ENCODE measurements around the gene KCNAB1. TPM values are rescaled to one million over a fixed set of nuclear protein-coding genes. Genes with fewer than 3 reads are reported as not detected.

The KCNAB1 gene
- total RNA-seq, 1 donor from 2014 or later, result 2.0 TPM

DNA sequence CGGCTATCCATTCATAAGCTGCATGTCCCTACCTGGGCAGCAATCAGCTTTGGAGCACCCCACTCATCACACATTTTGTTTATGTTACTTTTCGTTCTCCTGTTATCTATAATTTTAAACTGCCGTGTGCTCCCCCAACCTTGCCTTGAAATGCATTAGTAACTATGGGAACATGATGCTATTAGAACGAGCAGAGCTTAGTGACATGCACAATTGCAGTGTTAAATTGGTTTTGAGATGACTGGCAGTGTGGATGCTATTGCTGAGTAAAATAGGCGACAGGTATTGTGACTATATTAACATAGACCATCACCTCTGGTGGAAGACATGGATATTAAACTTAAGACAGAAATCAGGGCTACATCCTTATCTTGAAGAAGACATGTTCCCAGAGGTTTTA, 191.6 kb downstream of the KCNAB1 start:
- no peak for DNase-seq (ENCODE audit: low read depth in 2 of 2)

DNA sequence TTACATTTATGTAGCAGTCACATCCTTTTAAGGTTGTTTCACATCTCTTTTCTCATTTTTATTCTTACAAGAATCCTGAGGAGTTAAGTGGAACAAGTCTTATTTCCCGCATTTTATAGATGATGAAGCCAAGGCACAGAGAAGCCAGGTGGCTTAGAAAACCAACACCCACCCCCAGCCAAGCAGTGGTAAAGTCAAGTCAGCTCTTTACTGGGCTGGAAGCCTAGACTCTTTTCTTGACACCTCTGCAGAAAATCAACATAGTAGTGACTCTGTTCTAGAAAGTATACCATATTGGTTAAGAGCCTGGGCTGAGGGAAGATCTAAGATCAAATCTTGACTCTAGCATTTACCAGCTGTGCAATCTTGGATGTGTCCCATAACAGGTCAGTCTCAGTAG, 195.7 kb downstream of the KCNAB1 start:
- DNase-seq (ENCODE audit: low read depth in 2 of 2), result no peak

DNA sequence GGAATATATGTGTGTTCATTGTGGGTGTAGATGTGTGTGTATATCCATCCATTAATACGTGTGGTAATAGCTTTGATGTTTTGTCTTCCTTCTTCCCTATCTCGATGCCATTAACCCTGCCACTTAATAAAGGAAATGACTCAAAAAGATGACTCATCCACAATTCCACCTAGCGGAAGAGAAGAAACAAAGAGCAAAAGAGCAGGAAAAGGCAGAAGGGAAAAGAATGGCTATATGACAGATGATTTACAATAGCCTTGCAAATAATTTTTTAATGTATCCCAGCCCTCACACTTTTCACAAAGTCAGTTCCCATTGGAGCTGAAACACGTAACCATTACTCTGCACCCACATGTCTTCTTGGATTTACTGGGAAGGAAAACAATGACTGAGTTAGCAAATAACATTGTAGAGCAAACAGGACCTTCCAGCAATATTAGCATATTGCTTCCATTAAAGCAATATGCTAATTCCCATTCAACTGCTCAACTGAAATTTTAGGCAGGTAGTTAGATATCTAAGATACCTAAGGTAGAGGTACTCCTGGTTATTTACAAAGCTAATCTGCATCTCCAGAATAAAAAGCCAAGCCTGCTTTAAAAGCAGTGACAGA, 197.2 kb downstream of the KCNAB1 start:
- peak; percentile 88 to 95 for DNase-seq (ENCODE audit: low read depth in 2 of 2)

GRCh38 chr3:156321945-156322344, 201.6 kb downstream of the KCNAB1 start:
- DNase-seq (ENCODE audit: low read depth in 2 of 2), result no peak

DNA sequence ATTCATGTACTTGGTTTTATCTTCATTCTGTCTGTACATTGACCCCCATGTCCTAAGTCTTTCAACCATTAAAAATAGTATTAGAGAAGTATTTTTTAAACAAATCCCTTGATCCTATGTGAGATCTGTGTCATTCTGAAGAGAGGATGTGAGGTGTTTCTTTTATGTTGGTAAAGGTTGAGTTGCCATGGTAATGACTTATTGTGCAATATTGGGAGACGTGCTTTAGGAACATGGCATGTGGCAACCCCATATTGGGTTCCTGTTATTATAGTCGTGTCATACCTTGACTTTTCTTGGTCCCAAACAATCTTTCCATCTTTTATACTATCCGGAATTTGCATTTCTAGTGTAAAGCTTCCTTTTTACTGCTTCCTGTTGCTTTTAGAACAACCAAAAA, 203.1 kb downstream of the KCNAB1 start:
- DNase-seq (ENCODE audit: low read depth in 2 of 2), result peak; percentile 62 to 85

GRCh38 chr3:156330415-156330814, 210.0 kb downstream of the KCNAB1 start:
- no peak for DNase-seq (ENCODE audit: low read depth in 2 of 2)

GRCh38 chr3:156332304-156332703, 211.9 kb downstream of the KCNAB1 start:
- no peak for DNase-seq (ENCODE audit: low read depth in 2 of 2)

DNA sequence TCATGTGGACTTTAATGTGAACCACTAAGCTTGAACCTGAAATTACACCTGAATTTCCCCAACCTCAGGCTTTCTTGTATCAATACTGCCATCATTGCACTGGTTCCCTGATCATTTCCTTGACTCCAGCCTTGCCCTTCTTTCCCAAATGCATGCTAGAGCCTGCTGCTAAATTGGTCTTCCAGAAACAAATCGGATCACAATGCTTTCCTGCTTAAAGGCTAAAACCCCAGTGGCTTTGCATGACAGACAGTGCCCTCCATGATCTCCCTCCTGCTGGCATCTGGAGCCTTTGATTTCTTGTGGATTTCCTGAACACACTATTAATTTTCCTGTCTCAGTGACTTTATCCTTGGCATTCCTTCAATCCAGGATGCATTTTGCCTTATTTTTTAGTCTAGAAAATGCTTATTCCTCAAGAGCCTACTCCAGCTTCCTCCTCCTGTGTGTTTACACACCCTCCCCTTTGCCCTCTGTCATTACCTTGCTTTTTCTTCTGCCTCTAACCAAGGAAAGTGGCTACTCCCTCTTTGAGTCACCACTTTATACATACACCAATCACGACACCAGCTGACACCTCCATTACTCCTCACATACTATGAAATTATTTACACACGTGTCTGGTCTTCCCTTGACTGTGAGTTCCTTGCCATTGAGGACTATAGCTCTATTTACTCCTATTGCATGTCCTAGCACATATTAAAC, 214.6 kb downstream of the KCNAB1 start:
- DNase-seq (ENCODE audit: low read depth in 2 of 2), result peak in 1 of 2 donors; percentile 36

DNA sequence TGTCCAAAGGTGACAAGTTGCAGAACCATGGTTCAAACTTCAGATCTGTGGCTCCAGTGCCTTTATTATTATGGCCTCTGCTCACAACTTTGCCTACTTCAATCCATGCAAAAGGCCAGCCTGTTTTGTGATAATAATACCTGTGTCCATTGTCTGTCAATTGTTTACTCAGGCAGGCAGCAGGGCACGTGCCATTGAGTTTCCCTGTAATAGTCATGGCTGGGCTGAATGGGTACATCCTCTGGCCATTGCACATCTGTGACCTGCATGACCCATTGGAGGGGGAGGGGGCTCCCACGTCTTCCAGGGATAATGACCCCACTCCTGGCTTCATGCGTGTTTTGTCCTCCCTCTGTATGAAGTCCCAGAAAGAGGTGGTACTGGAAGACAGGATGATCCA, 219.1 kb downstream of the KCNAB1 start:
- peak in 1 of 2 donors; percentile 90 for DNase-seq (ENCODE audit: low read depth in 2 of 2)

DNA sequence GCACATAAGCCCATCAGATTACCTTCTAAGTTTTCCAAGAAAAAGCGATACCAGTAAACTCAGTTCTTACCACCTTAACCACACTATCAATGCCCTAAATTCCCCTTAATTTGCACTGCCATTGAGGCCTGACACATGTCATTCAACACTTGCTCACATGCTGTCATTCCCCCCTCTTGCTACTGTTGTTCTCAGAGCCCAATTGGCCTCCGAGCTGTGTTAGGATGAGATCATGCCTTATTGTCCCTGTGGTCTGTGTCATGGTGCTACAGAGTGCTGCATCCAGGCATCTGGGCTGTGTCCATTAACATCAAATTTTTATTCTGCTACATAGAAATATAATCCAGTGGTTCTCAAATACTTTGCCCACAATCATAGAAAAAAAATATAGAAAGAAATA, 221.0 kb downstream of the KCNAB1 start:
- DNase-seq (ENCODE audit: low read depth in 2 of 2), result peak in 1 of 2 donors; percentile 37

DNA sequence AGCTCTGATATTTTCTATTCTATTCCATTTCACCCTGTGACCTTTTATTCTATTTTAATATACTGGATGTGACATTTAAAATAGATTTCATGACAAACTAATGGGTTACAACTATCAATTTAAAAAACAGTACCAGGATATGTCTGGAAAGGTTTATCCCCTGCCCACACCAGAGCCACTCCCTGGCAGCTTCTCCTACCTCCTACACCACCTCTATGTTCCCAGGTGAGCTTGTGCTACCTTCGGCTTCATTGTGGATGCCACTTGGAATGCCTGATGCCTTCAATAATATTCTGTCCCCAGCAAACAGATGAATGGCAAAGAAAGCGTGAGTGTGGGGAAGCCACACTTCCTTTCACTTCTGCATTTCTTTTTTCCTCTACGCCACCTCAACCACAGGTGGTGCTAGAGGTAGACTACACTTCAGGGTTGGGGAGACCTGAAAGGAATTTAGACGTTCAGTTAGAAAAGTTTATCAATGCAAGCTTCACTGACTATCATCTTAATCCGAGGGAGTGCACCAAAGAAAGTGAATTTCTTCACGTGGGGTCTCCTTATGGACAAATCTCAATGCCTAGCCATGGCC, 221.5 kb downstream of the KCNAB1 start:
- no peak for DNase-seq (ENCODE audit: low read depth in 2 of 2)

GRCh38 chr3:156344215-156344614, 223.8 kb downstream of the KCNAB1 start:
- DNase-seq (ENCODE audit: low read depth in 2 of 2), result no peak

DNA sequence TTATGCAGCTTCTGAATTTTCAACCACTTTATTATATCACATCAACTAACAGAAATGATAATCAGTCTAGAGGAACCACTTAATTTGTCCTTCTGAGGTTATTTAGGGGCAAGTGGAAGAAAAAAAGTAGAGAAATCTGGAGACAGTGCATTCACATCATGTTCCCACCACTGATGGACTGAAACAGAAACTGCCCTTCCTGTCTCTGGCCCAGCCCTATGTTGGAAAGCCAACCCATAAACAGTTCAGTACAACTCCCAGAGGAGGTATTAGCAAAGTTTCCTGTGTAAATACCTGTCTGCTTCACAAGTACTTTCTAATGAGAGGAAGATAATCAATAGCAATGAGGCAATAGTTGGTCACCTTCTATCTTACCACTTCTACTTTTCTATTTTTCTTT, 228.7 kb downstream of the KCNAB1 start:
- DNase-seq (ENCODE audit: low read depth in 2 of 2), result peak; percentile 23 to 38

- no peak for DNase-seq (ENCODE audit: low read depth in 2 of 2)
Measured at GRCh38 chr3:156349978-156350377, 229.6 kb downstream of the KCNAB1 start.

DNA sequence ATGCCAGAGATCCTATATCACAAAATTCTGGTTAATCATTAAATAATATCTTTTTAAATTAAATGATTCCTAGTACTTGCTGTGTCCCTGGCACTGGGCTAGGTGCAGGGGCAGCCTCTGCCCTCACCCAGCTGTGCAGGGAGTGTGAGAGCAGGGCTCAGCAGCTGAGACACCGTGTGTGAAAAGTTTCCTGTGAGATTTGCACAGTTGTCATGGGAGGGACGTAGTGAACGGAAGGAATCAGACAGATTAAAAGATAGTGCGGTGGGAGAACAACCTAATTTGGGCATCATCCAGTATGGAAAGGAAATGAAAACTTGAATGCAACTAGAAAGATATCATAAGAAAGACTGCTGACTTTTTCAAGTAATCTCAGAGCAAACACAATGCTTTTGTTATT, 230.4 kb downstream of the KCNAB1 start:
- DNase-seq (ENCODE audit: low read depth in 2 of 2), result peak; percentile 41 to 68

GRCh38 chr3:156351783-156352182, 231.4 kb downstream of the KCNAB1 start:
- DNase-seq (ENCODE audit: low read depth in 2 of 2), result no peak

GRCh38 chr3:156352728-156353127, 232.3 kb downstream of the KCNAB1 start:
- no peak for DNase-seq (ENCODE audit: low read depth in 2 of 2)

GRCh38 chr3:156353563-156353962, 233.2 kb downstream of the KCNAB1 start:
- DNase-seq (ENCODE audit: low read depth in 2 of 2), result no peak

- DNase-seq (ENCODE audit: low read depth in 2 of 2), result no peak
Measured at GRCh38 chr3:156356537-156357363, 236.4 kb downstream of the KCNAB1 start.

- no peak for DNase-seq (ENCODE audit: low read depth in 2 of 2)
Measured at GRCh38 chr3:156358232-156358631, 237.9 kb downstream of the KCNAB1 start.

- peak in 1 of 2 donors; percentile 73 for DNase-seq (ENCODE audit: low read depth in 2 of 2)
Measured at GRCh38 chr3:156359368-156359767, 239.0 kb downstream of the KCNAB1 start.

DNA sequence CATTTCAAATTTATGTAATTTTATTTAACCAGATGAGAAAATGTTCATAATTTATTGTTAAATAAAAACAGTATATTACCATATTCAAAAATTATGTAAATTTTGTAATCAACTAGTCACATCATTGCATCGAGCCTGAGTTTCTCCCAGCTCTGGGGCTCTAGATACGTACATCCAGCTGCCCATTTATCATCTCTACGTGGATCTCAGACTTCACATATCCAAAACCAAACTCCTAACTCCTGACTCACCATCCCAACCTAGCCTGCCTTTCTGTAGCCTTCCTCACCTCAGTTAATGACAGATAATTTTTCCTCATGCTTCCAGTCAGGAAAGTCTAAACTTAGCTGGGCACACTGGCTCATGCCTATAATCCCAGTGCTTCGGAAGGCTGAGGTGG, 239.7 kb downstream of the KCNAB1 start:
- no peak for DNase-seq (ENCODE audit: low read depth in 2 of 2)

Data from lung microvascular endothelial cell (primary cell).